Activated naive CD8-positive, alpha-beta T cell (primary cell): ENCODE measurements around the gene TTYH1.

ENCODE experiments used
- H3K27ac Mint-ChIP-seq: one replicate; pipeline ENCODE4 v1.8.0; 2021; ENCODE audit warnings: mixed read lengths
- H3K27me3 Mint-ChIP-seq: one replicate; pipeline ENCODE4 v1.8.0; 2021; ENCODE audit warnings: mixed read lengths
- H3K36me3 Mint-ChIP-seq: one replicate; pipeline ENCODE4 v1.8.0; 2021; ENCODE audit warnings: mixed read lengths
- H3K4me1 Mint-ChIP-seq: one replicate; pipeline ENCODE4 v1.8.0; 2021; ENCODE audit warnings: low read depth, mixed read lengths
- H3K4me3 Mint-ChIP-seq: one replicate; pipeline ENCODE4 v1.8.0; 2021; ENCODE audit warnings: mild to moderate bottlenecking, mixed read lengths
- H3K9me3 Mint-ChIP-seq: one replicate; pipeline ENCODE4 v1.8.0; 2021; ENCODE audit warnings: low read depth, mixed read lengths

The TTYH1 gene

GRCh38 chr19:54412877-54413276, 2.4 kb upstream of the TTYH1 start:
- H3K36me3 Mint-ChIP-seq: peaks cover 3% of the 10 kb centered on the region
- H3K9me3 Mint-ChIP-seq: no peaks in the 10 kb centered on the region
- peaks cover 28% of the 10 kb centered on the region for H3K27me3 Mint-ChIP-seq
- H3K4me3 Mint-ChIP-seq: no peak overlapping the region
- H3K27ac Mint-ChIP-seq: no peak overlapping the region
- H3K4me1 Mint-ChIP-seq: peaks cover 18% of the 10 kb centered on the region

DNA sequence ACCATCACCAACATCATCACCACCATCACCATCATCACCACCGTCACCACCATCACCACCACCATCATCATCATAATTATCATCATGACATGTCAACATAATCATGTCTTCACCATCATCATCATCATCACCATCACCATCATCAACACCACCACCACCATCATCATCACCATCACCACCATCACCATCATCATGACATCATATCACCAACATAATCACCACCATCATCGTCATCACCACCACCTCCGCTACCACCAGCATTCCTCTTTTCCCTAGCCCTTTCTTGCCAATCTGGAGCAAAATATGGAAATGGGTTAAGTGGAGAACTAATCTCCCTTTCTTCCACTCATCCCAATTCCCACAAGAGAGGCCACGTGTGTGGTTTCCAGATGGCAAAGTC, 1.1 kb upstream of the TTYH1 start:
- H3K27me3 Mint-ChIP-seq: peaks cover 28% of the 10 kb centered on the region
- H3K4me1 Mint-ChIP-seq: peaks cover 23% of the 10 kb centered on the region
- no peak overlapping the region for H3K27ac Mint-ChIP-seq
- H3K36me3 Mint-ChIP-seq: peaks cover 3% of the 10 kb centered on the region
- no peak overlapping the region for H3K4me3 Mint-ChIP-seq
- H3K9me3 Mint-ChIP-seq: no peaks in the 10 kb centered on the region

- Mint-ChIP-seq H3K4me1 (peaks cover 23% of the 10 kb centered on the region), H3K36me3 (peaks cover 3% of the 10 kb centered on the region), H3K27ac (no peak overlapping the region), H3K9me3 (no peaks in the 10 kb centered on the region), H3K27me3 (peaks cover 33% of the 10 kb centered on the region), H3K4me3 (no peak overlapping the region)
Observed at GRCh38 chr19:54415901-54416673, 823 bp downstream of the TTYH1 start.

- H3K4me1 Mint-ChIP-seq: peaks cover 23% of the 10 kb centered on the region
- H3K9me3 Mint-ChIP-seq: no peaks in the 10 kb centered on the region
- H3K4me3 Mint-ChIP-seq: peak overlapping the region; percentile 2
- peaks cover 31% of the 10 kb centered on the region for H3K27me3 Mint-ChIP-seq
- peaks cover 3% of the 10 kb centered on the region for H3K36me3 Mint-ChIP-seq
- H3K27ac Mint-ChIP-seq: no peak overlapping the region
Observed at GRCh38 chr19:54416695-54417491, 1.6 kb downstream of the TTYH1 start.

DNA sequence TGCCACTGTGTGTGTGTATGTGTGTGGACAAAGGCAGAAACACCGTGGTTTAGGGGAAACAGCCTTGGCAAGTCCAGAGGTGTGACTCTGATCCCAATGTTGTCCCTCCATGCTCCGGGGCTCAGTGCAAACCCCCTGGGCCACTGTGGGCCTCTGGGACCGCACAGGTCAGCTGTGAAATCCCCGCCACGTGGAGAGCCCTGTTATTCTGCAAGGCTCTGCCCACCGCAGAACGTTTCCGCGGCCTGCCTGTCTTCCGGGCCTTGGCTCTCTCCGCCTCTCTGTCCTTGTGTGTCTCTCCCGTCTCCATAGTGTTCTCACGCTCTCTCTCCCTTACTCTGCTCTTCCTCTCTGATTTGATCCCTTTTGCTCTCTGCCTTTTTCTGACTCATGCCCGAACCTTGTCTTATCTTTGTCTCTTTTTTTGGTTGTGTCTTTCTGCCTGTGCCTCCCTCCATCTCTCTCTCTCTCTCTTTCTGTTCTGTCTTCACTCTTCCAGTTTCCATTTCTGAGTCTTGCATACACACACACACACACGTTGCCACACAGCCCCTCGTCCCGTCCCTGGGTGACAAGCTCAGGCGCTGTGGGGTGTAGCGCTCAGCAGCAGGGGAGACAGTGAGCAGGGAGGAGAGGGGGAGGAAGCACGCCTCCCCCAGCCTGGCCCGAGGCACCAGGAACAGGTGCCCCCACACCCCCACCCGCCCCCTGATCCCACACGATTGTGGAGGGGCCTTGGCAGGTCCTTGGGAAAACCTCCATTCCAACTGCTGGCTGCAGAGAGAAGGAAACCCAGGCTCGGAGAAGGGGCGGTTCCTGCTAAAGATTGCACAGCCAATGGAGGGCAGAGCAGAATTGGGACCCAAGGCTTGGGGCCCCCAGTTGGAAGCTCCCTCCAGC, 3.0 kb downstream of the TTYH1 start:
- H3K4me1 Mint-ChIP-seq: peaks cover 23% of the 10 kb centered on the region
- peak overlapping the region; percentile 72 for H3K4me3 Mint-ChIP-seq
- peaks cover 30% of the 10 kb centered on the region for H3K27me3 Mint-ChIP-seq
- no peaks in the 10 kb centered on the region for H3K9me3 Mint-ChIP-seq
- H3K27ac Mint-ChIP-seq: peak overlapping the region; percentile 42
- H3K36me3 Mint-ChIP-seq: peaks cover 3% of the 10 kb centered on the region

DNA sequence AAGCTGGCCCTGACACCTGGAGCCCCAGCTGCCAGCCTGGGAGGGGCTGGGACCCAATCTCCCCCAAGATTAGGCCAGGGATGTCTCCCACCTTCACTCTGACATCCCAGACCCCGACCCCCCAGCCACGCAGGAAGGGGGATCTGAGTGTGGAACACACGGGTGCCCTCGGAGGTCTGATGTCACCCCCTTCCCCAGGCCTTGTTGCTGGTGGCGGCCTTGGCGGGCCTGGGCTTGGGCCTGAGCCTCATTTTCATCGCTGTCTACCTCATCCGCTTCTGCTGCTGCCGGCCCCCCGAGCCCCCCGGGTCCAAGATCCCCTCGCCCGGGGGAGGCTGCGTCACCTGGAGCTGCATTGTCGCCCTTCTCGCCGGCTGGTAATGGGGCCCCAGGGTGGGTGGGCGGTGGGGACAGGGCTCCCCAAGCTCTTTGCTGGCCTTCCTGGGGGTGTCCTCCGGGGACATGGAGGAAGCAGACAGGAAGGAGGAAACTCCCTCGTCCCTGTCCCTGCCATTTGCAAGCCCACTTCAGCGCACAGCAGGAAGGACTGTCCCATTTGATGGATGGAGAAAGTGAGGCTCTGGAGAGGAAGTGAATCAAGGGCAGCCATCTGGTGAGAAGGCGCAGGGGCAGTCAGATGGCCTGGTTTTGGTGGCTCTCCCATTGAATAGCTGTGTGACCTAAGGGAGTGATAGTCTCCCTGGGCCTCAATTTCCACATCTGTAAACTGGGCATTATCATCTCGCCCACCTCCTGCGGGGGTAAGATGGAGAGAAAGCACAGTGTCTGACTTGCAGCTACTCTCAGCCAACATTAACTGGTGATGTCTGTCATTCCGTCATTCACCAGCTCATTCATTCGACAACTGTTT, 3.9 kb downstream of the TTYH1 start:
- H3K4me3 Mint-ChIP-seq: no peak overlapping the region
- no peak overlapping the region for H3K27ac Mint-ChIP-seq
- peaks cover 23% of the 10 kb centered on the region for H3K4me1 Mint-ChIP-seq
- H3K9me3 Mint-ChIP-seq: no peaks in the 10 kb centered on the region
- no peaks in the 10 kb centered on the region for H3K36me3 Mint-ChIP-seq
- peaks cover 26% of the 10 kb centered on the region for H3K27me3 Mint-ChIP-seq

- Mint-ChIP-seq H3K4me3 (no peak overlapping the region), H3K9me3 (no peaks in the 10 kb centered on the region), H3K4me1 (peaks cover 19% of the 10 kb centered on the region), H3K36me3 (no peaks in the 10 kb centered on the region), H3K27ac (no peak overlapping the region), H3K27me3 (peaks cover 20% of the 10 kb centered on the region)
Observed at GRCh38 chr19:54420068-54420382, 4.8 kb downstream of the TTYH1 start.

DNA sequence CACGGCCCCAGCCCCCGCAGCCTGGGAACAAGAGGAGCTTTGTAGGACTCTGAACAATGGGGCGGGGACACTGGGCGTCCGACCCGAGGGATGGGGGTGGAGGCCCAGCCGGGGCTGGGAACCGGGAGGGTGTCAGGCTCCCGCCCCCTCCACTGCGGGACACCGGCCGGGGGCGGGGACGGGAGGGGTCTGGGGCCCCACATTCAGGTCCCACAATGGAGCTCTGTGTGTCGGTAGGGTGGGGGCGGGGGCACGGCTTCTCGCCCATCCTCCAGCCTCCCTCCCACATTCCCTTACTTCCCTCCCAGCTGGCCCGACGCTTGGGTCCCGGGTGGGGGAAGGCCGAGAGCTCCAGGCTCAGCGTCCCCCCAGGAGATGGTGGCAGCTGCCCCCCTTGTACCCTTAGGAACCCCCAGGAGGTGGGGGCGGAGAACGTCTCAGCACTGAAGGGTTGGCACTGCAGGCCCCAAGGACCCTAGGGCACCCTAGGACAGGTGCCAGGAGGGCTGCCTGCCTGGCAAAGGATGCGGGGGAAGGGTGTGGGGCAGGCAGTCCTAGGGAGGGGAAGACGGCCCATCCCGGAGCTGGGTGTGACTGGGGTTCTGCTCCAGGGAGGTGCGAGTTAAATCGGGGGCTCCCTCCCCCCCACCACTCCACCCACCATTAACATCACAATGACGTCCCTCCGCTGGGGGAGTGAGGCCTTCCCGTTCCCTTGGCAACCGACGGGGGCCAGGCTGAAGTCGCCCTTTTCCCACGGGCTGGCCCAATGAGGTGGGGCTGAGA, 5.3 kb downstream of the TTYH1 start:
- no peaks in the 10 kb centered on the region for H3K9me3 Mint-ChIP-seq
- peaks cover 20% of the 10 kb centered on the region for H3K27me3 Mint-ChIP-seq
- no peak overlapping the region for H3K27ac Mint-ChIP-seq
- H3K4me3 Mint-ChIP-seq: no peak overlapping the region
- peaks cover 19% of the 10 kb centered on the region for H3K4me1 Mint-ChIP-seq
- H3K36me3 Mint-ChIP-seq: no peaks in the 10 kb centered on the region

- Mint-ChIP-seq H3K4me3 (no peak overlapping the region), H3K36me3 (no peaks in the 10 kb centered on the region), H3K27ac (no peak overlapping the region), H3K27me3 (peaks cover 23% of the 10 kb centered on the region), H3K4me1 (peaks cover 15% of the 10 kb centered on the region), H3K9me3 (no peaks in the 10 kb centered on the region)
Observed at GRCh38 chr19:54421169-54421516, 5.9 kb downstream of the TTYH1 start.

GRCh38 chr19:54421521-54421920, 6.3 kb downstream of the TTYH1 start:
- H3K4me3 Mint-ChIP-seq: no peak overlapping the region
- H3K27ac Mint-ChIP-seq: no peak overlapping the region
- peaks cover 24% of the 10 kb centered on the region for H3K27me3 Mint-ChIP-seq
- H3K4me1 Mint-ChIP-seq: peaks cover 15% of the 10 kb centered on the region
- no peaks in the 10 kb centered on the region for H3K36me3 Mint-ChIP-seq
- H3K9me3 Mint-ChIP-seq: no peaks in the 10 kb centered on the region

- H3K36me3 Mint-ChIP-seq: no peaks in the 10 kb centered on the region
- H3K27ac Mint-ChIP-seq: no peak overlapping the region
- no peaks in the 10 kb centered on the region for H3K9me3 Mint-ChIP-seq
- no peak overlapping the region for H3K4me3 Mint-ChIP-seq
- H3K27me3 Mint-ChIP-seq: peaks cover 25% of the 10 kb centered on the region
- peaks cover 13% of the 10 kb centered on the region for H3K4me1 Mint-ChIP-seq
Observed at GRCh38 chr19:54422136-54422535, 6.9 kb downstream of the TTYH1 start.

- Mint-ChIP-seq H3K27ac (no peak overlapping the region), H3K4me1 (peaks cover under 1% of the 10 kb centered on the region), H3K9me3 (no peaks in the 10 kb centered on the region), H3K36me3 (no peaks in the 10 kb centered on the region), H3K4me3 (no peak overlapping the region), H3K27me3 (peaks cover 21% of the 10 kb centered on the region)
Observed at GRCh38 chr19:54424201-54424600, 8.9 kb downstream of the TTYH1 start.

GRCh38 chr19:54424660-54425381, 9.6 kb downstream of the TTYH1 start:
- H3K36me3 Mint-ChIP-seq: no peaks in the 10 kb centered on the region
- peaks cover 3% of the 10 kb centered on the region for H3K4me1 Mint-ChIP-seq
- H3K27ac Mint-ChIP-seq: peak overlapping the region; percentile 34
- H3K4me3 Mint-ChIP-seq: no peak overlapping the region
- H3K27me3 Mint-ChIP-seq: peaks cover 18% of the 10 kb centered on the region
- no peaks in the 10 kb centered on the region for H3K9me3 Mint-ChIP-seq
